ENCODE data around the gene ZCCHC3. TPM values are rescaled to one million over a fixed set of nuclear protein-coding genes. Genes with fewer than 3 reads are reported as not detected.
"Not testable (repeated sequence)": the region's sequence is repeated elsewhere in the genome, so short reads cannot be mapped to it uniquely, and the experiment has no call there.

The ZCCHC3 gene
- 10 to 100 TPM; 22.5 to 26.0 (median 25.5) TPM for total RNA-seq

DNA sequence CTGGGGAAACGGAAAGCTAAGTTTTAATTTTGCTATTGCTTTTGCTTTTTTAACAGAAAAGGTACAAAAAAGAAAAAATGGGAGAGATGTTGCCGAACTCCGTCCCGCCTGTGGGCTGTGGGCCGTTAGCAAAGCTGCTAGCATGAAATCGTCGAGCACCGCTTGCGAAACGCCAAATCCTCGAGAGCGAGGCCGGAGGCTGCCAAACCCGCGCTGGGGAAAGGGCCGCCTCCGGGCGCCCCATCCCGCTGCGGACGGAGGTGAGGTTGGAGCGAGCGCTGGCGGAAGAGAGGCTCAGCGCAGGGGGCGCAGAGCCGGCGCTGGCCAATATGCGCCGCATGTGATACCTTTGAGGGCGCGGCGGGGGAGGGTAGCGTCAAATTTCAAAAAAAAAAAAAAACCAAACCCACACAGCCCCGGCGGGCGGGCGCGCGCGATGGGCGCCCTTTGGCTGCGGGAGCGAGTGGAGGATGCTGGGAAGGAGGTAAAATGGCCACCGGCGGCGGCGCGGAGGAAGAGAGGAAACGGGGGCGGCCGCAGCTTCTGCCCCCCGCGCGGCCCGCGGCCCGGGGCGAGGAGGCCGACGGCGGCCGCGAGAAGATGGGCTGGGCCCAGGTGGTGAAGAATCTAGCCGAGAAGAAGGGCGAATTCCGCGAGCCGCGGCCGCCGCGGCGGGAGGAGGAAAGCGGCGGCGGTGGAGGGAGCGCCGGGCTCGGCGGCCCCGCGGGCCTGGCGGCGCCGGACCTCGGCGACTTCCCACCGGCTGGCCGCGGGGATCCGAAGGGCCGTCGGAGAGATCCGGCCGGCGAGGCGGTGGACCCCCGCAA, at the start of gene ZCCHC3:
Gene ZCCHC3 (plus strand): TSS at position 473 of the 827 bp plus-strand sequence. CDS start 17 bp downstream, at position 490.
- peaks cover 22% of the 10 kb centered on the region for H3K36me3 Mint-ChIP-seq (ENCODE audit: insufficient read depth)
- H3K4me3 Mint-ChIP-seq: peak within 1 kb of the TSS; percentile 98
- no peaks in the 10 kb centered on the region for H3K27me3 Mint-ChIP-seq (ENCODE audit: low read depth)
- no peaks in the 10 kb centered on the region for H3K9me3 Mint-ChIP-seq
- peak; percentile 77 for DNase-seq
- peaks cover 40% of the 10 kb centered on the region for H3K4me1 Mint-ChIP-seq (ENCODE audit: low read depth)
- peak; percentile 81 to 86 for ATAC-seq

DNA sequence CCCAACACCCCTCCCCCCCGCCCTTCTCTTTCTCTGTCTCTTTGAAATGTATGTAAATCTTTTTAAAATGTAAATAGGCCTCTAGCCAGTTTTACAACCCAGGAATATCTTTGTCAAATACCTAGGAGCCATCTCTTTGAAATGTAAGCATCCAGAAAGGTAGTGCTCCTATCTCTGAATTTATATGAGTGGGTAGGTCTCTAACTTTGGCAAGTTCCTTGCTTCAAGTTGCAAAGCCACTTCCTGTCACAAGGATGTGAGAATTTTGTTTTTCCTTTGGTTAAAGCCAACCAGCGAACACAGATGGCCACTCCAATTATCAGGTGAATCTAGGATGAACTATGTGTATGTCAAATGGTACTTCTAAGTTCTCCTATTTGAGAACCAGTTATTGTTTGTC, 46.0 kb upstream of the ZCCHC3 start:
- Mint-ChIP-seq H3K4me1 (ENCODE audit: low read depth) (peaks cover 7% of the 10 kb centered on the region), H3K36me3 (ENCODE audit: insufficient read depth) (no peaks in the 10 kb centered on the region), H3K9me3 (no peaks in the 10 kb centered on the region), H3K4me3 (no peak overlapping the region), H3K27me3 (ENCODE audit: low read depth) (no peaks in the 10 kb centered on the region)
- DNase-seq (no peak), ATAC-seq (no peak)

DNA sequence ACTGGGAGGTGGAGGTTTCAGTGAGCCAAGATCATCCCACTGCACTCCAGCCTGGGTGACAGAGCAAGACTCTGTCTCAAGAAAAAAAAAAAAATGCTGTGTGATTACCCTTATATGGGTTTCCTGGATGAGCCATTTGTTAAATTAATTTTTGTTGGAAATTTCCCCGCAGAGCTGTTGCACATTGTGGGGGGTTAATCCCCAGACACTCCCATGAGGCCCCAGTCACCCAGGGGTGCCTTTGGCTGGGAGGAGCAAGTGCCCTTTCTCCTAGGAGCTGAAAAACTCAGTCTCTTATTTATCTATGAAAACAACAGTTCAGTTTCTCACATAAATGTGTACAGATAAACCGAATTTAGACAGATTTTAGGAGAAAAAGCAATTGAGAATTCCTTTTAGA, 44.6 kb upstream of the ZCCHC3 start:
- DNase-seq (no peak), ATAC-seq (no peak)
- Mint-ChIP-seq H3K27me3 (ENCODE audit: low read depth) (no peaks in the 10 kb centered on the region), H3K4me1 (ENCODE audit: low read depth) (peaks cover 7% of the 10 kb centered on the region), H3K36me3 (ENCODE audit: insufficient read depth) (no peaks in the 10 kb centered on the region), H3K9me3 (no peaks in the 10 kb centered on the region), H3K4me3 (no peak overlapping the region)

DNA sequence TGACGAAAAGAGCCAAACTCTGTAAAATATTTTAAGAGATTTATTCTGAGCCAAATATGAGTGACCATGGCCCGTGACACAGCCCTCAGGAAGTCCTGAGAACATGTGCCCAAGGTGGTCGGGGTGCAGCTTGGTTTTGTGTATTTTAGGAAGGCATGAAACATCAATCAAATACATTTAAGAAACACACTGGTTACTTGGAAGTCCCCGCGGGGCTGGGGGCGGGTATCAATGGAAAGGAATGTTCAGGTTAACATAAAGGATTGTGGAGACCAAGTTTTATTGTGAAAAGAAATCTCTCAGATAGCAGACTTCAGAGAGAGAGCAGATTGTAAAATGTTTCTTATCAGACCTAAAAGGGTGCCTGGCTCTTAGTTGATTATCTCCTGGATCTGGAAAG, 43.9 kb upstream of the ZCCHC3 start:
- not testable (repeated sequence) for H3K4me3 Mint-ChIP-seq; H3K9me3 Mint-ChIP-seq; ATAC-seq; DNase-seq; H3K36me3 Mint-ChIP-seq (ENCODE audit: insufficient read depth); H3K27me3 Mint-ChIP-seq (ENCODE audit: low read depth)
- peaks cover 10% of the 10 kb centered on the region for H3K4me1 Mint-ChIP-seq (ENCODE audit: low read depth)

DNA sequence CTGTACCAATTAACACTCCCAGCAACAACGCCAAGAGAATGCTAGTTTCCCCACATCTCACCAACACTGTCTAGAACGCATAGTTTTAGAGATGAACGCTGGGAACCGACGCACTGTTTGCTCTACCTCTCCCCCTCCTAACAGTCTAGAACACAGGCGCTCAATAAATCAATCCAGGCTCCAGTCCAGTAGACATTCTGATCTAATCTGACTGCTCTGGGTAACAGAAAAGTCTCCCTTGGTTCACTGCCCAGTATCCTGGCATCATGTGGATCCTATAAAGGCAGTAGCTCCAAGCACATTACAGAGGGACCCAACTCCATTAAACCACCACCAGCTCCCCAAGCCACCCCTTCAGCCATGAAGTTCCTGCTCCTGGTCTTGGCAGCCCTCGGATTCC, 40.0 kb upstream of the ZCCHC3 start, which contains the start of gene DEFB132:
Gene DEFB132 (plus strand): TSS at position 306 of the 400 bp plus-strand sequence. CDS start 55 bp downstream, at position 361.
- ATAC-seq: no peak
- no peaks in the 10 kb centered on the region for H3K36me3 Mint-ChIP-seq (ENCODE audit: insufficient read depth)
- H3K27me3 Mint-ChIP-seq (ENCODE audit: low read depth): no peaks in the 10 kb centered on the region
- no peak within 1 kb of the TSS for H3K4me3 Mint-ChIP-seq
- peaks cover 10% of the 10 kb centered on the region for H3K4me1 Mint-ChIP-seq (ENCODE audit: low read depth)
- H3K9me3 Mint-ChIP-seq: no peaks in the 10 kb centered on the region
- no peak for DNase-seq

- no peaks in the 10 kb centered on the region for H3K27me3 Mint-ChIP-seq (ENCODE audit: low read depth)
Observed at GRCh38 chr20:258269-258858, 39.0 kb upstream of the ZCCHC3 start.

DNA sequence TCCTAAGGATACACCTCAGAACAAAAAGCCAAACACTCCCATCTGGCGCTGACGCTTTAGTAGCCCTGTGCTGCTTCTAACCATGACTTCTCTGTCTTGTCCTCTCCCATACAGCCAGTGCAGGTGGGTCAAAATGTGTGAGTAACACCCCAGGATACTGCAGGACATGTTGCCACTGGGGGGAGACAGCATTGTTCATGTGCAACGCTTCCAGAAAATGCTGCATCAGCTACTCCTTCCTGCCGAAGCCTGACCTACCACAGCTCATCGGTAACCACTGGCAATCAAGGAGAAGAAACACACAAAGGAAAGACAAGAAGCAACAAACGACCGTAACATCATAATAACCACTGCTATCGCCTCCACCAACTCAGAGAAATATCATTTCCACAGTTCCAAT, 38.4 kb upstream of the ZCCHC3 start:
- H3K4me3 Mint-ChIP-seq: no peak overlapping the region
- DNase-seq (no peak), ATAC-seq (no peak)
- H3K4me1 Mint-ChIP-seq (ENCODE audit: low read depth): peaks cover 10% of the 10 kb centered on the region
- H3K36me3 Mint-ChIP-seq (ENCODE audit: insufficient read depth): no peaks in the 10 kb centered on the region
- H3K9me3 Mint-ChIP-seq: no peaks in the 10 kb centered on the region
- no peaks in the 10 kb centered on the region for H3K27me3 Mint-ChIP-seq (ENCODE audit: low read depth)

More at GRCh38 chr20:258269-258858, 39.0 kb upstream of the ZCCHC3 start:
- Mint-ChIP-seq H3K4me1 (ENCODE audit: low read depth) (peaks cover 10% of the 10 kb centered on the region), H3K4me3 (no peak overlapping the region), H3K9me3 (no peaks in the 10 kb centered on the region), H3K36me3 (ENCODE audit: insufficient read depth) (no peaks in the 10 kb centered on the region)
- ATAC-seq (peak; percentile 59 to 65), DNase-seq (no peak)

- Mint-ChIP-seq H3K4me3 (no peak overlapping the region), H3K4me1 (ENCODE audit: low read depth) (peaks cover 10% of the 10 kb centered on the region), H3K27me3 (ENCODE audit: low read depth) (no peaks in the 10 kb centered on the region), H3K36me3 (ENCODE audit: insufficient read depth) (no peaks in the 10 kb centered on the region), H3K9me3 (no peaks in the 10 kb centered on the region)
- ATAC-seq (no peak), DNase-seq (no peak)
Observed at GRCh38 chr20:259981-260380, 37.4 kb upstream of the ZCCHC3 start.

DNA sequence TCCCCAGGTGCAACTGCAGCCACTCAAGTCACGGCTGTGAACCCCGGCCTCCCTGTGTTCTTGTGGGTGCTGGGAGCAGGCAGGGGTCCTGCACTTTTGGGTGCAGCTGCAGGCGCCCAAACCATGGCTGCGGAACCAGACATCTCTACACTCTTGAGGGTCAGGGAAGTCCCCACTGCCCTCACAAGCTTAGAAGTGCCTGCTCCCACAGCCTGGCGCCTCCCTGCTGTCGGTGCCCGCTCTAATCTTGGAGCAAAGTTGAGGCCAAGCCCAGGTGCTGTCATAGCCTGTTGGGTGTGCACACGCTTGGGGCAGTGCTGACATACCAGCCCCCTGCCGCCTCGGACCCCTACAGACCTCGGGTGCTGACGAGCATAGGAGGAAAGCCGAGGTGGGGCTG, 33.7 kb upstream of the ZCCHC3 start:
- Mint-ChIP-seq H3K36me3 (ENCODE audit: insufficient read depth) (no peaks in the 10 kb centered on the region), H3K9me3 (no peaks in the 10 kb centered on the region), H3K27me3 (ENCODE audit: low read depth) (peaks cover 8% of the 10 kb centered on the region), H3K4me3 (no peak overlapping the region), H3K4me1 (ENCODE audit: low read depth) (peaks cover 14% of the 10 kb centered on the region)
- no peak for DNase-seq
- no peak for ATAC-seq

- DNase-seq (peak; percentile 88), ATAC-seq (peak; percentile 96 to 98)
- peaks cover 9% of the 10 kb centered on the region for H3K4me1 Mint-ChIP-seq (ENCODE audit: low read depth)
- no peaks in the 10 kb centered on the region for H3K36me3 Mint-ChIP-seq (ENCODE audit: insufficient read depth)
- peak overlapping the region; percentile 83 for H3K4me3 Mint-ChIP-seq
- no peaks in the 10 kb centered on the region for H3K9me3 Mint-ChIP-seq
- peaks cover 8% of the 10 kb centered on the region for H3K27me3 Mint-ChIP-seq (ENCODE audit: low read depth)
Observed at GRCh38 chr20:266596-267562, 30.5 kb upstream of the ZCCHC3 start.

GRCh38 chr20:270517-270916, 26.9 kb upstream of the ZCCHC3 start:
- ATAC-seq (no peak), DNase-seq (no peak)
- H3K4me1 Mint-ChIP-seq (ENCODE audit: low read depth): peaks cover 9% of the 10 kb centered on the region
- H3K4me3 Mint-ChIP-seq: no peak overlapping the region
- no peaks in the 10 kb centered on the region for H3K36me3 Mint-ChIP-seq (ENCODE audit: insufficient read depth)
- H3K27me3 Mint-ChIP-seq (ENCODE audit: low read depth): peaks cover 8% of the 10 kb centered on the region
- no peaks in the 10 kb centered on the region for H3K9me3 Mint-ChIP-seq

- Mint-ChIP-seq H3K4me1 (ENCODE audit: low read depth) (peaks cover 9% of the 10 kb centered on the region), H3K9me3 (no peaks in the 10 kb centered on the region), H3K4me3 (no peak overlapping the region), H3K36me3 (ENCODE audit: insufficient read depth) (no peaks in the 10 kb centered on the region), H3K27me3 (ENCODE audit: low read depth) (peaks cover 8% of the 10 kb centered on the region)
- no peak for DNase-seq
- ATAC-seq: no peak
Observed at GRCh38 chr20:271069-271468, 26.3 kb upstream of the ZCCHC3 start.

GRCh38 chr20:271528-271927, 25.8 kb upstream of the ZCCHC3 start:
- Mint-ChIP-seq H3K4me1 (ENCODE audit: low read depth) (peaks cover 5% of the 10 kb centered on the region), H3K4me3 (no peak overlapping the region), H3K27me3 (ENCODE audit: low read depth) (peaks cover 5% of the 10 kb centered on the region), H3K36me3 (ENCODE audit: insufficient read depth) (no peaks in the 10 kb centered on the region), H3K9me3 (no peaks in the 10 kb centered on the region)
- DNase-seq (no peak), ATAC-seq (no peak)

- H3K27me3 Mint-ChIP-seq (ENCODE audit: low read depth): no peaks in the 10 kb centered on the region
- H3K4me3 Mint-ChIP-seq: no peak overlapping the region
- ATAC-seq (no peak), DNase-seq (no peak)
- no peaks in the 10 kb centered on the region for H3K9me3 Mint-ChIP-seq
- H3K4me1 Mint-ChIP-seq (ENCODE audit: low read depth): no peaks in the 10 kb centered on the region
- H3K36me3 Mint-ChIP-seq (ENCODE audit: insufficient read depth): no peaks in the 10 kb centered on the region
Observed at GRCh38 chr20:272718-273117, 24.7 kb upstream of the ZCCHC3 start.
